GM12878 (cell line): ENCODE measurements around the gene GALK2. TPM values are rescaled to one million over a fixed set of nuclear protein-coding genes. Genes with fewer than 3 reads are reported as not detected.

ENCODE experiments used
- ATAC-seq: fragments of 200-7000 bp; cut with Tn5 transposase; 3 replicates; pipeline ENCODE4 v1.9.1; 2020; ENCODE audit warnings: mild to moderate bottlenecking, moderate library complexity
- BruUV-seq: library from RNA; stranded (reverse); fragments of 400-500 nt; replicated peaks from 2 replicates; lab custom pipeline; 2021; lab: Mats Ljungman, UMichigan
- CTCF ChIA-PET: fragments of 300-600 bp; sonication (Branson Sonifier 250); formaldehyde crosslinking; extraction: SDS; loops from one replicate; lab custom pipeline; 2021; ENCODE audit warnings: inconsistent platforms; lab: Yijun Ruan, JAX
- POLR2A ChIA-PET: fragments of 350-600 bp; formaldehyde crosslinking; extraction: SDS; loops from one replicate; lab custom pipeline; 2021; ENCODE audit warnings: inconsistent platforms; lab: Charles Lee
- RAD21 ChIA-PET: fragments of 300-600 bp; sonication (Branson Sonifier 250); formaldehyde crosslinking; loops from one replicate; lab custom pipeline; 2023; ENCODE audit warnings: antibody characterized with exemption; ENCODE audit not compliant: unreplicated experiment; lab: Charles Lee
- SMC1A ChIA-PET: fragments of 300-600 bp; sonication (Branson Sonifier 250); formaldehyde crosslinking; loops from one replicate; lab custom pipeline; 2023; ENCODE audit not compliant: unreplicated experiment, uncharacterized antibody; lab: Charles Lee
- DNase-seq: peaks from one replicate; pipeline ENCODE4 v3.0.0-alpha.2; 2011; ENCODE audit warnings: low read depth, low spot score
- FAIRE-seq: peaks from 3 replicates; lab custom pipeline; 2011; peaks lifted over from hg19 to GRCh38; lab: Jason Lieb, UNC
- H2AFZ ChIP-seq: 2 replicates; pipeline ENCODE4 v1.6.0; 2011; ENCODE audit warnings: low read depth, low read length, control low read depth; ENCODE audit not compliant: control insufficient read depth
- H3K27ac ChIP-seq: 2 replicates; pipeline ENCODE4 v1.5.1; 2011; ENCODE audit warnings: control low read depth; ENCODE audit not compliant: control insufficient read depth, insufficient read depth
- H3K27me3 ChIP-seq, 2 experiments: replicated peaks in 1 of 2; 2 replicates each; pipeline versions ENCODE4 v1.6.0 to v1.6.1; 2011; ENCODE audit warnings: low read length in 1 of 2; ENCODE audit not compliant: control insufficient read depth in 2 of 2, insufficient read depth in 2 of 2
- H3K36me3 ChIP-seq, 2 experiments: 2 replicates each; pipeline ENCODE4 v1.5.1; 2011; ENCODE audit warnings: low read length in 1 of 2; ENCODE audit not compliant: control insufficient read depth in 2 of 2, insufficient read depth in 2 of 2
- H3K4me1 ChIP-seq: 2 replicates; pipeline ENCODE4 v1.6.1; 2011; ENCODE audit warnings: mild to moderate bottlenecking, low read length, moderate library complexity, mixed read lengths; ENCODE audit not compliant: control insufficient read depth, insufficient read depth
- H3K4me2 ChIP-seq: 2 replicates; pipeline ENCODE4 v1.6.0; 2011; ENCODE audit warnings: control low read depth; ENCODE audit not compliant: control insufficient read depth, insufficient read depth
- H3K4me3 ChIP-seq: fragments of 200-600 bp; sonication (generic); 2 replicates; pipeline ENCODE4 v1.5.1; 2016
- H3K79me2 ChIP-seq: 2 replicates; pipeline ENCODE4 v1.6.0; 2011; ENCODE audit warnings: low read length; ENCODE audit not compliant: control insufficient read depth, insufficient read depth
- H3K9ac ChIP-seq: 2 replicates; pipeline ENCODE4 v1.8.0; 2011; ENCODE audit warnings: low read length, control low read depth, mixed read lengths; ENCODE audit not compliant: control insufficient read depth, insufficient read depth
- H3K9me3 ChIP-seq: replicated peaks from 3 replicates; pipeline ENCODE4 v1.5.1; 2011; ENCODE audit warnings: mild to moderate bottlenecking, low read length; ENCODE audit not compliant: control insufficient read depth, insufficient read depth
- H4K20me1 ChIP-seq: 2 replicates; pipeline ENCODE4 v1.6.0; 2011; ENCODE audit not compliant: control insufficient read depth, insufficient read depth
- ASH2L ChIP-seq: fragments of 300-600, 200-600 bp; sonication (generic); IDR thresholded peaks from 2 replicates; pipeline ENCODE4 v1.6.1; 2017; ENCODE audit warnings: low read depth, mild to moderate bottlenecking, borderline replicate concordance
- BACH1 ChIP-seq: fragments of 450-650 bp; IDR thresholded peaks from 2 replicates; pipeline ENCODE4 v1.6.1; 2017; ENCODE audit warnings: mild to moderate bottlenecking, borderline replicate concordance
- BRCA1 ChIP-seq: IDR thresholded peaks from 2 replicates; pipeline ENCODE4 v1.6.1; 2011; ENCODE audit warnings: low read depth, low read length, improper control_type of control experiment
- EP300 ChIP-seq, 2 experiments: fragments of 150-350 bp in 1 of 2; IDR thresholded peaks; 2 replicates each; pipeline ENCODE4 v1.6.1; 2011 to 2012; ENCODE audit warnings: low read depth in 2 of 2, low read length in 2 of 2, borderline replicate concordance in 1 of 2, improper control_type of control experiment in 1 of 2, inconsistent platforms in 1 of 2; ENCODE audit not compliant: control insufficient read depth in 1 of 2
- ESRRA ChIP-seq: IDR thresholded peaks from 2 replicates; pipeline ENCODE4 v1.6.1; 2012; ENCODE audit warnings: mild to moderate bottlenecking, low read length, improper control_type of control experiment
- IKZF1 ChIP-seq: fragments of 450-650 bp; conservative IDR thresholded peaks from 2 replicates; pipeline ENCODE4 v1.6.1; 2017; ENCODE audit warnings: antibody characterized with exemption, mild to moderate bottlenecking
- IRF4 ChIP-seq: IDR thresholded peaks from 2 replicates; pipeline ENCODE4 v1.6.1; 2011; ENCODE audit warnings: low read depth, low read length
- KDM1A ChIP-seq: fragments of 200-600 bp; sonication (generic); IDR thresholded peaks from 2 replicates; pipeline ENCODE4 v1.6.1; 2016; ENCODE audit warnings: borderline replicate concordance
- MTA2 ChIP-seq: fragments of 450-650 bp; IDR thresholded peaks from 2 replicates; pipeline ENCODE4 v1.6.1; 2016; ENCODE audit warnings: low read depth, mild to moderate bottlenecking, moderate library complexity
- NFYB ChIP-seq: IDR thresholded peaks from 2 replicates; pipeline ENCODE4 v1.6.1; 2011; ENCODE audit warnings: low read depth, mild to moderate bottlenecking, low read length, improper control_type of control experiment, moderate library complexity; ENCODE audit not compliant: insufficient read depth
- TCF12 ChIP-seq: IDR thresholded peaks from 2 replicates; pipeline ENCODE4 v1.6.1; 2011; ENCODE audit warnings: low read depth, mild to moderate bottlenecking, low read length
- WRNIP1 ChIP-seq: IDR thresholded peaks from 2 replicates; pipeline ENCODE4 v1.6.1; 2011; ENCODE audit warnings: low read depth, low read length, improper control_type of control experiment, borderline replicate concordance
- ZNF207 ChIP-seq: fragments of 450-650 bp; IDR thresholded peaks from 2 replicates; pipeline ENCODE4 v1.6.1; 2014; ENCODE audit warnings: antibody characterized with exemption, mild to moderate bottlenecking, borderline replicate concordance
- ZNF622 ChIP-seq: fragments of 450-650 bp; IDR thresholded peaks from 2 replicates; pipeline ENCODE4 v1.6.1; 2017; ENCODE audit warnings: mild to moderate bottlenecking, inconsistent platforms
- WGBS: methylation state at CpG from one replicate; pipeline ENCODE4 v1.1.6; 2016; ENCODE audit warnings: low lambda C conversion rate; ENCODE audit not compliant: insufficient replicate concordance, insufficient coverage; ENCODE audit errors: missing lambda C conversion rate; 5-methylcytosine and 5-hydroxymethylcytosine counted together
- in situ Hi-C: fragments of 300-500 bp; cut with MboI; formaldehyde crosslinking; loops from 9 replicates; pipeline ENCODE4 v1.14.3; 2018; ENCODE audit warnings: mixed read lengths
- intact Hi-C: fragments of 100-400 bp; cut with micrococcal nuclease; formaldehyde crosslinking; loops from one replicate; pipeline ENCODE4 v1.14.2; 2022; ENCODE audit not compliant: unreplicated experiment
- polyA plus RNA-seq, 11 experiments: library from polyadenylated mRNA; depleted of rRNA in 4 of 11; unstranded in 6 of 11; stranded (reverse) in 5 of 11; fragments of >200 nt; fragmentation: Nextera tagmentation in 4 of 11; fragmentation: Illumina TruSeq in 1 of 11; extraction: Ambion mirVana in 4 of 11; extraction: Trizol in 1 of 11; gene quantifications; 1 replicate in 1 of 11; 2 replicates in 10 of 11; pipeline versions ENCODE4 v1.2.1 to v1.2.3, GENCODE V29; 2011 to 2016; ENCODE audit warnings: inconsistent platforms in 2 of 11, missing spikeins in 2 of 11, low read depth in 1 of 11
- total RNA-seq, 4 experiments: library from RNA; depleted of rRNA in 3 of 4; stranded (reverse); fragments of >200 nt in 3 of 4; fragmentation: Illumina TruSeq in 1 of 4; extraction: Trizol in 1 of 4; gene quantifications; 2 replicates each; pipeline versions ENCODE4 v1.2.1 to v1.2.3, GENCODE V29; 2013 to 2021
- TF ChIP-seq, protein P1 (sequence below): IDR thresholded peaks from 2 replicates; pipeline ENCODE4 v1.6.1; 2011; ENCODE audit warnings: low read depth, low read length, improper control_type of control experiment, borderline replicate concordance
- TF ChIP-seq, protein P2 (sequence below): fragments of 450-650 bp; conservative IDR thresholded peaks from 2 replicates; pipeline ENCODE4 v1.6.1; 2017; ENCODE audit warnings: mild to moderate bottlenecking, moderate library complexity

The GALK2 gene
- total and polyA plus RNA-seq, 10 of the 15 experiments (the other 5 are each of a cell fraction or from before 2014, with no cell fraction given), result 11.9 to 26.7 (median 15.4) TPM

DNA sequence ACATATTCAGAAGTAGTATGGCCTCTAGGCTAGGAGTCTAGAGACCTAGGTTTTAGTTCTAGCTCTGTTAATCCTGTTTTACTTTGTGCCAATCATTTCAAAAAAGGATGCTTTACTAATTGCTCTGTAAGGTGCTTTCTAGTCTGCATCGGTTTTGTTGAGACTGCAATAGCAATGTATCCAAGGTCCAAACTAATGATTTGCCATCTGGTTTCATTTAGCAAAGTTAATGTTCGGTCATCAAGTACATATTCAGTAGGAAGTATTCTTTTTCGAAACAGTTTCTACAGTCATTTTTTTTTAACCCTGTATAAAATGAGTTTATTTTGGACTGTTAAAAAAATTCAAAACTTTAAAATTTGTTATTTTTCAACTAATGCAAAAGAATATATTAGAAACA, 2.0 kb upstream of the GALK2 start:
- no peak for FAIRE-seq
- Histone ChIP-seq H4K20me1 (no peaks in the 10 kb centered on the region), H3K36me3 (no peaks in the 10 kb centered on the region), H3K27ac (no peak overlapping the region)
- no peak for TF ChIP-seq IKZF1
- no peak for TF ChIP-seq NFYB
- no peak for TF ChIP-seq IRF4
- TF ChIP-seq ASH2L, result no peak
- TF ChIP-seq ZNF207, result no peak
- no peak for TF ChIP-seq BRCA1
- TF ChIP-seq ESRRA, result no peak
- no peak for TF ChIP-seq BACH1
- TF ChIP-seq, protein P1, sequence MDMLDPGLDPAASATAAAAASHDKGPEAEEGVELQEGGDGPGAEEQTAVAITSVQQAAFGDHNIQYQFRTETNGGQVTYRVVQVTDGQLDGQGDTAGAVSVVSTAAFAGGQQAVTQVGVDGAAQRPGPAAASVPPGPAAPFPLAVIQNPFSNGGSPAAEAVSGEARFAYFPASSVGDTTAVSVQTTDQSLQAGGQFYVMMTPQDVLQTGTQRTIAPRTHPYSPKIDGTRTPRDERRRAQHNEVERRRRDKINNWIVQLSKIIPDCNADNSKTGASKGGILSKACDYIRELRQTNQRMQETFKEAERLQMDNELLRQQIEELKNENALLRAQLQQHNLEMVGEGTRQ, result no peak
- no peak for TF ChIP-seq TCF12
- TF ChIP-seq, protein P2, sequence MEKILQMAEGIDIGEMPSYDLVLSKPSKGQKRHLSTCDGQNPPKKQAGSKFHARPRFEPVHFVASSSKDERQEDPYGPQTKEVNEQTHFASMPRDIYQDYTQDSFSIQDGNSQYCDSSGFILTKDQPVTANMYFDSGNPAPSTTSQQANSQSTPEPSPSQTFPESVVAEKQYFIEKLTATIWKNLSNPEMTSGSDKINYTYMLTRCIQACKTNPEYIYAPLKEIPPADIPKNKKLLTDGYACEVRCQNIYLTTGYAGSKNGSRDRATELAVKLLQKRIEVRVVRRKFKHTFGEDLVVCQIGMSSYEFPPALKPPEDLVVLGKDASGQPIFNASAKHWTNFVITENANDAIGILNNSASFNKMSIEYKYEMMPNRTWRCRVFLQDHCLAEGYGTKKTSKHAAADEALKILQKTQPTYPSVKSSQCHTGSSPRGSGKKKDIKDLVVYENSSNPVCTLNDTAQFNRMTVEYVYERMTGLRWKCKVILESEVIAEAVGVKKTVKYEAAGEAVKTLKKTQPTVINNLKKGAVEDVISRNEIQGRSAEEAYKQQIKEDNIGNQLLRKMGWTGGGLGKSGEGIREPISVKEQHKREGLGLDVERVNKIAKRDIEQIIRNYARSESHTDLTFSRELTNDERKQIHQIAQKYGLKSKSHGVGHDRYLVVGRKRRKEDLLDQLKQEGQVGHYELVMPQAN, result no peak
- no peak for TF ChIP-seq MTA2
- TF ChIP-seq KDM1A, result no peak
- TF ChIP-seq WRNIP1, result no peak
- TF ChIP-seq EP300 (IDR thresholded peaks at IDR 0.05; ENCODE audit: borderline replicate concordance in 1 of 2, control insufficient read depth in 1 of 2, low read depth in 2 of 2, low read length in 2 of 2), result no peak
- TF ChIP-seq ZNF622, result no peak
- TF ChIP-seq, all 136 proteins: peak for 0
- POLR2A ChIA-PET, result no interaction called here
- Histone ChIP-seq H3K9me3 (no peaks in the 10 kb centered on the region), H3K4me3 (no peak overlapping the region), H3K79me2 (no peaks in the 10 kb centered on the region; the same call in none of the 2 replicates), H3K4me2 (no peak overlapping the region), H3K27me3 (no peaks in the 10 kb centered on the region), H2AFZ (no peak overlapping the region), H3K4me1 (no peaks in the 10 kb centered on the region), H3K9ac (no peak overlapping the region)
- RAD21 ChIA-PET, result no interaction called here
- in situ Hi-C loops, result loop anchor here (25.0 kb wide), 1 partner anchor 806 kb away; no protein-coding TSS in a partner anchor
- CTCF ChIA-PET, result no interaction called here
- ATAC-seq (no peak), DNase-seq (no peak)
- intact Hi-C loops, result no loop called here
- WGBS, result 98% methylated on average over 3 of the region's 3 CpGs
- SMC1A ChIA-PET, result no interaction called here
- no TSS peak for BruUV-seq
